Caco-2 (cell line): ENCODE results near the gene CD2AP. TPM values are rescaled to one million over a fixed set of nuclear protein-coding genes. Genes with fewer than 3 reads are reported as not detected.

Experiments
- BruUV-seq: library from RNA; stranded (reverse); fragments of 400-500 nt; replicated peaks from 2 replicates; lab custom pipeline; 2021; lab: Mats Ljungman, UMichigan
- CTCF ChIA-PET: fragments of 300-600 bp; sonication (Branson Sonifier 250); formaldehyde crosslinking; loops from one replicate; lab custom pipeline; 2022; ENCODE audit warnings: antibody characterized with exemption; lab: Charles Lee
- POLR2A ChIA-PET: fragments of 300-600 bp; sonication (Branson Sonifier 250); formaldehyde crosslinking; loops from one replicate; lab custom pipeline; 2022; ENCODE audit warnings: antibody characterized with exemption; lab: Charles Lee
- DNase-seq, 2 experiments: peaks; one replicate each; pipeline versions ENCODE4 v3.0.0 to v3.0.0-alpha.2; 2020 to 2022
- H3K27me3 ChIP-seq: replicated peaks from 2 replicates; pipeline ENCODE4 v1.6.0; 2011; ENCODE audit warnings: low read length; ENCODE audit not compliant: control insufficient read depth, insufficient read depth
- H3K36me3 ChIP-seq: 2 replicates; pipeline ENCODE4 v1.5.1; 2011; ENCODE audit warnings: low read length; ENCODE audit not compliant: control insufficient read depth, insufficient read depth
- H3K4me1 ChIP-seq: fragments of 250-450 bp; sonication (Bioruptor Pico); 2 replicates; pipeline ENCODE4 v1.5.1; 2020; ENCODE audit warnings: mild to moderate bottlenecking
- H3K4me3 ChIP-seq: 2 replicates; pipeline ENCODE4 v1.5.1; 2011; ENCODE audit warnings: low read depth, mild to moderate bottlenecking, control low read depth, low read length
- H3K9me3 ChIP-seq: fragments of 250-450 bp; sonication (Bioruptor Pico); 2 replicates; pipeline ENCODE4 v1.5.1; 2020; ENCODE audit warnings: mild to moderate bottlenecking, moderate library complexity
- H3K27ac Mint-ChIP-seq: one replicate; pipeline ENCODE4 v1.8.0; 2022; ENCODE audit warnings: mixed read lengths; ENCODE audit not compliant: unreplicated experiment
- H3K27me3 Mint-ChIP-seq: one replicate; pipeline ENCODE4 v1.8.0; 2022; ENCODE audit warnings: mixed read lengths; ENCODE audit not compliant: insufficient read depth, unreplicated experiment
- H3K36me3 Mint-ChIP-seq: one replicate; pipeline ENCODE4 v1.8.0; 2022; ENCODE audit warnings: mild to moderate bottlenecking, mixed read lengths; ENCODE audit not compliant: insufficient read depth, unreplicated experiment
- H3K4me1 Mint-ChIP-seq: one replicate; pipeline ENCODE4 v1.8.0; 2022; ENCODE audit warnings: low read depth, mixed read lengths; ENCODE audit not compliant: unreplicated experiment
- H3K4me3 Mint-ChIP-seq: one replicate; pipeline ENCODE4 v1.8.0; 2022; ENCODE audit warnings: mild to moderate bottlenecking, moderate library complexity, mixed read lengths; ENCODE audit not compliant: unreplicated experiment
- H3K9me3 Mint-ChIP-seq: one replicate; pipeline ENCODE4 v1.8.0; 2022; ENCODE audit warnings: mixed read lengths; ENCODE audit not compliant: unreplicated experiment
- intact Hi-C: fragments of 100-400 bp; cut with micrococcal nuclease; formaldehyde crosslinking; loops from one replicate; pipeline ENCODE4 v1.10.0; 2022; ENCODE audit not compliant: unreplicated experiment
- total RNA-seq: library from RNA; stranded (reverse); gene quantifications from 2 replicates; pipeline ENCODE4 v1.2.3, GENCODE V29; 2022
- TF ChIP-seq, protein P1 (sequence below), 2 experiments: fragments of 200-600 bp in 1 of 2; IDR thresholded peaks; 1 replicate in 1 of 2; 2 replicates in 1 of 2; pipeline versions ENCODE4 v1.5.1 to v1.8.0; 2011 to 2022; ENCODE audit warnings: antibody characterized with exemption in 1 of 2, control low read depth in 1 of 2, inconsistent platforms in 1 of 2, low read depth in 1 of 2, low read length in 1 of 2, mild to moderate bottlenecking in 1 of 2, moderate library complexity in 1 of 2; ENCODE audit not compliant: insufficient read depth in 1 of 2, severe bottlenecking in 1 of 2, unreplicated experiment in 1 of 2

The CD2AP gene
- total RNA-seq, 1 experiment from 2014 or later = 65.3 TPM

DNA sequence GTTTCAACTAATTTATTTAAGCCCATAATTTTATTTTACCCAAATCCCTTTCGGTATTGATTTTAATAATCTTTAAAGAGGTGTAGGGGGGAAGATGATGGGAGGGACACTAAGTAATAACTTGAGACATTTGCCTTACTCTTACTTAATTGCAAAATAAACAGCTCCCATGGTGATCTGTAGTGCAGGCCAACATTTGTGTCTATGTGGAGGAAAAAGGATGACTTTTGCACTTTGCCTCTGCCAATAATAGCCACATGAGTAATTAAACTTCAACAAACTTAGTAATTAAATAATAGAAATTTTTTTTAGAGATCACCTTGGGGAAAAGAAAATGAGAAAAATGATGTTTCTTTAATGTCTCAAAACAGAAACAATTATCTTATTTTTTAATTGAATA is 29.9 kb upstream of the CD2AP start:
- TF ChIP-seq, protein P1, sequence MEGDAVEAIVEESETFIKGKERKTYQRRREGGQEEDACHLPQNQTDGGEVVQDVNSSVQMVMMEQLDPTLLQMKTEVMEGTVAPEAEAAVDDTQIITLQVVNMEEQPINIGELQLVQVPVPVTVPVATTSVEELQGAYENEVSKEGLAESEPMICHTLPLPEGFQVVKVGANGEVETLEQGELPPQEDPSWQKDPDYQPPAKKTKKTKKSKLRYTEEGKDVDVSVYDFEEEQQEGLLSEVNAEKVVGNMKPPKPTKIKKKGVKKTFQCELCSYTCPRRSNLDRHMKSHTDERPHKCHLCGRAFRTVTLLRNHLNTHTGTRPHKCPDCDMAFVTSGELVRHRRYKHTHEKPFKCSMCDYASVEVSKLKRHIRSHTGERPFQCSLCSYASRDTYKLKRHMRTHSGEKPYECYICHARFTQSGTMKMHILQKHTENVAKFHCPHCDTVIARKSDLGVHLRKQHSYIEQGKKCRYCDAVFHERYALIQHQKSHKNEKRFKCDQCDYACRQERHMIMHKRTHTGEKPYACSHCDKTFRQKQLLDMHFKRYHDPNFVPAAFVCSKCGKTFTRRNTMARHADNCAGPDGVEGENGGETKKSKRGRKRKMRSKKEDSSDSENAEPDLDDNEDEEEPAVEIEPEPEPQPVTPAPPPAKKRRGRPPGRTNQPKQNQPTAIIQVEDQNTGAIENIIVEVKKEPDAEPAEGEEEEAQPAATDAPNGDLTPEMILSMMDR (IDR thresholded peaks at IDR 0.05; ENCODE audit: insufficient read depth in 1 of 2, low read depth in 1 of 2, low read length in 1 of 2, severe bottlenecking in 1 of 2, unreplicated experiment in 1 of 2) = no peak
- H3K9me3 ChIP-seq = no peaks in the 10 kb centered on the region; the same call in 1 of the 2 replicates
- ChIA-PET POLR2A (no interaction called here), CTCF (no interaction called here)
- BruUV-seq = no TSS peak
- Mint-ChIP-seq H3K4me1 (no peaks in the 10 kb centered on the region), H3K9me3 (no peaks in the 10 kb centered on the region), H3K27me3 (no peaks in the 10 kb centered on the region), H3K27ac (no peak overlapping the region), H3K4me3 (no peak overlapping the region), H3K36me3 (no peaks in the 10 kb centered on the region)
- intact Hi-C loops = no loop called here
- H3K27me3 ChIP-seq = no peaks in the 10 kb centered on the region
- H3K4me1 ChIP-seq = no peaks in the 10 kb centered on the region
- no peak overlapping the region for H3K4me3 ChIP-seq
- no peaks in the 10 kb centered on the region for H3K36me3 ChIP-seq
- DNase-seq = no peak

DNA sequence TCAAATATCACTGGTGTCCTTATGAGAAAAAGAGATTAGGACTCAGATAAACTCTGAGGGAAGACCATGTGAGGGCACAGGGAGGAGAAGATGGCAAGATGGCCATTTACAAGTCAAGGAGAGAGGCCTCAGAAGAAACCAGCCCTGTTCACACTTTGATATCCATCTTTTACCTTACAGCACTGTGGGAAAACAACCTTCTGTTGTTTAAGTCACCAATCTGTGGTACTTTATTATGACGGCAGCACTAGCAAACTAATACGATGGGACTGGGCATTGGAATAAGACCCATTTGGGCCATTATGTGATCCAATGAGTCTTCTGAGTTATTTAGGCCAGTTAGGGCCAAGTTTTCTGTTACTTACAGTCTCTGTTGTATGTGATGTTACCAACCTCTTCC is 26.4 kb upstream of the CD2AP start:
- Mint-ChIP-seq H3K27me3 (no peaks in the 10 kb centered on the region), H3K36me3 (no peaks in the 10 kb centered on the region), H3K27ac (no peak overlapping the region), H3K4me3 (no peak overlapping the region), H3K4me1 (no peaks in the 10 kb centered on the region), H3K9me3 (no peaks in the 10 kb centered on the region)
- POLR2A ChIA-PET = no interaction called here
- no peaks in the 10 kb centered on the region for H3K4me1 ChIP-seq
- no peak overlapping the region for H3K4me3 ChIP-seq
- intact Hi-C loops = no loop called here
- H3K36me3 ChIP-seq = no peaks in the 10 kb centered on the region
- DNase-seq = no peak
- CTCF ChIA-PET = no interaction called here
- no peaks in the 10 kb centered on the region for H3K27me3 ChIP-seq
- H3K9me3 ChIP-seq = no peaks in the 10 kb centered on the region; the same call in 1 of the 2 replicates
- BruUV-seq = no TSS peak
- TF ChIP-seq, protein P1 (IDR thresholded peaks at IDR 0.05; ENCODE audit: insufficient read depth in 1 of 2, low read depth in 1 of 2, low read length in 1 of 2, severe bottlenecking in 1 of 2, unreplicated experiment in 1 of 2) = no peak

DNA sequence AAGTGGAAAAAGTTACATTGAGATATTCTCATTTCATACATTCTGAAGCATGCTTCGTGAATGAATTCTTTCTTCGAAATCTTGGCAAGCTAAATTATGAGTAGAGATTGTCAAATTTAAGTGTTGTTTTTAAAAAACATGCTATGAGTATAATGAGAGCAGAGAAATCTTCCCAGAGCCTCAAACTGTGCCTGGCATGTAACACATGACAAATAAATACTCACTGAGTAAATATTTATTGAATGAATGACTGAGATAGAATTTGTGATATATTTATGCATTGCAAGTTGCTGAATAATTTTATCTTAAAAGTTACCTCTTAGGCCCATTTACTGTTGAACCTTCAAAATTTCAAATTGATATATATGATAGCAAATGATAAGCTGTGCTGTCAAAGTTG is 24.7 kb upstream of the CD2AP start:
- H3K9me3 Mint-ChIP-seq = no peaks in the 10 kb centered on the region
- intact Hi-C loops = no loop called here
- no peaks in the 10 kb centered on the region for H3K36me3 ChIP-seq
- no peaks in the 10 kb centered on the region for H3K9me3 ChIP-seq
- no peak overlapping the region for H3K27ac Mint-ChIP-seq
- no peaks in the 10 kb centered on the region for H3K4me1 Mint-ChIP-seq
- H3K27me3 Mint-ChIP-seq = no peaks in the 10 kb centered on the region
- DNase-seq = no peak
- no peak overlapping the region for H3K4me3 Mint-ChIP-seq
- POLR2A ChIA-PET = no interaction called here
- H3K4me1 ChIP-seq = no peaks in the 10 kb centered on the region
- BruUV-seq = no TSS peak
- TF ChIP-seq, protein P1 (IDR thresholded peaks at IDR 0.05; ENCODE audit: insufficient read depth in 1 of 2, low read depth in 1 of 2, low read length in 1 of 2, severe bottlenecking in 1 of 2, unreplicated experiment in 1 of 2) = no peak
- H3K4me3 ChIP-seq = no peak overlapping the region
- CTCF ChIA-PET = interaction anchor here (0.6 kb wide), 1 partner anchor 864 kb away, joined by 3 read pairs; no protein-coding TSS in a partner anchor
- no peaks in the 10 kb centered on the region for H3K36me3 Mint-ChIP-seq
- H3K27me3 ChIP-seq = no peaks in the 10 kb centered on the region
